ENCODE measurements around the gene MGAT4A. TPM values are rescaled to one million over a fixed set of nuclear protein-coding genes. Genes with fewer than 3 reads are reported as not detected.
"Not testable (repeated sequence)": the region's sequence is repeated elsewhere in the genome, so short reads cannot be mapped to it uniquely, and the experiment has no call there.

Gene MGAT4A
- total RNA-seq, 1 donor from 2014 or later, result 20.6 TPM

DNA sequence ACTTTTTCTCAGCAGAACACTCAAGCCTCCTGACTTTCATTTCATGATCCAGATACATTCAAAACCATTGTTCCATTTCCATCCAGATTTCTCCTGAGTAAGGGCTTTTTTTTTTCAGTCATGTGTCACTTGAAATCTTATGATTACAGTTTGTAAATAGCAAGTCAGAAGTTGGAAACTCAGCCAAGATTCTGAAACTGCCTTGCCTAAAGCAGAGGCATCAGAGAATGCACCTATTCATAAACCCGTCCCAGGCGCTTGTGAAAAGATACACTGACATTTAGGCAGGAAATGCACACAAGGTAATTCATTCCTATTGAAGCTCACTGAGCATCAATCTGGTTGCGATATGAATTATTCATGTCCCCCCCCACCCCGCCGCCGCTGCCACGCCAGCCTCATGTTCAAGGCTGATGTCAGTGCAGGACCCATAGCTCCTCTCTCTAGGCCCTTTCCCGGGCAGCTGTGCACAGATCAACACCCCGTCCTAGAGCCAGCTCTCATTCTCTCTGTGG, 30.4 kb upstream of the MGAT4A start:
- H3K36me3 ChIP-seq, result no peaks in the 10 kb centered on the region
- no peak overlapping the region for H3K27ac ChIP-seq
- no peaks in the 10 kb centered on the region for H3K9me3 ChIP-seq
- H3K4me3 ChIP-seq, result no peak overlapping the region
- intact Hi-C loops (cut with DNase I), result no loop called here
- DNase-seq (ENCODE audit: extremely low spot score in 2 of 2), result no peak
- H3K4me1 ChIP-seq, result peaks cover 21% of the 10 kb centered on the region
- TF ChIP-seq, protein P1, sequence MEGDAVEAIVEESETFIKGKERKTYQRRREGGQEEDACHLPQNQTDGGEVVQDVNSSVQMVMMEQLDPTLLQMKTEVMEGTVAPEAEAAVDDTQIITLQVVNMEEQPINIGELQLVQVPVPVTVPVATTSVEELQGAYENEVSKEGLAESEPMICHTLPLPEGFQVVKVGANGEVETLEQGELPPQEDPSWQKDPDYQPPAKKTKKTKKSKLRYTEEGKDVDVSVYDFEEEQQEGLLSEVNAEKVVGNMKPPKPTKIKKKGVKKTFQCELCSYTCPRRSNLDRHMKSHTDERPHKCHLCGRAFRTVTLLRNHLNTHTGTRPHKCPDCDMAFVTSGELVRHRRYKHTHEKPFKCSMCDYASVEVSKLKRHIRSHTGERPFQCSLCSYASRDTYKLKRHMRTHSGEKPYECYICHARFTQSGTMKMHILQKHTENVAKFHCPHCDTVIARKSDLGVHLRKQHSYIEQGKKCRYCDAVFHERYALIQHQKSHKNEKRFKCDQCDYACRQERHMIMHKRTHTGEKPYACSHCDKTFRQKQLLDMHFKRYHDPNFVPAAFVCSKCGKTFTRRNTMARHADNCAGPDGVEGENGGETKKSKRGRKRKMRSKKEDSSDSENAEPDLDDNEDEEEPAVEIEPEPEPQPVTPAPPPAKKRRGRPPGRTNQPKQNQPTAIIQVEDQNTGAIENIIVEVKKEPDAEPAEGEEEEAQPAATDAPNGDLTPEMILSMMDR (IDR thresholded peaks at IDR 0.05), result no peak
- TF ChIP-seq POLR2A (IDR thresholded peaks at IDR 0.05), result no peak
- TF ChIP-seq POLR2AphosphoS5 (IDR thresholded peaks at IDR 0.05; ENCODE audit: insufficient read depth in 1 of 2, low read depth in 1 of 2), result no peak
- H3K27me3 ChIP-seq, result no peaks in the 10 kb centered on the region

DNA sequence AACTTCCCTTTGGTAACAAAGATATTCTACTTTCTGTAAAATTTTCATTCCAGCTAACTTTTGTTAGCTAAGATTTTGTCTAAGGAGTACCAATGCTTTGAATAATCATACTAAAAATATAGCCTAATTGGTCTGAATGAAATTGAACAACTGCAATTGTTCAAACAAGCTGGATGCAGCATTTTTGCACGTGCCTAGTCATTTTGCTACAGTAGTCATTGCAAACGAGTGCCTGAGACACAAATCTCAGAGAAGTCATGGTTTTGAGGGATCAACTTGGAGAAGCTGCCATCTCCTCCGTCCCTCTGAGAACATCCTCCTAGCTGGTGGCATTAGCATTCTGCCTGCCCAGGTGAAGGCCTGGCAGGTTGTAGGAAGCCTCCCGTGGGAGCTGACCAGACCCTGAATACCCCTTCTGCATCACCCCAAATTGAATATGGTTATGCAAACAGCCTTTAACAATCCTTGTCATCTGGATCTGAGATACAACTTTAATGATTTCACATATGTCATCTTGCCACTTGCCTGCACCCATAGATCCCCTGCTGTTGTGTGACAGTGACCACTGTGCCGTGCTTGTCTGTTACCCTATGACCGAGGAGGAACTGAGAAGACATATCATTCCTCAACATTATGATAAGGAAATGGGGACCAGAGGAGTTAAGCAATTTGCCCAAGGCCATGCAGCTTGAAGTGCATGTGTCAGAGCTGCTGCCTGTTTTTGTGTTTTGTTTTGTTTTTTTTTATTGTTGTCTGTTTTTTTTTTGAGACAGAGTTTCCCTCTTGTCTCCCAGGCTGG, 29.1 kb upstream of the MGAT4A start:
- intact Hi-C loops (cut with DNase I), result no loop called here

DNA sequence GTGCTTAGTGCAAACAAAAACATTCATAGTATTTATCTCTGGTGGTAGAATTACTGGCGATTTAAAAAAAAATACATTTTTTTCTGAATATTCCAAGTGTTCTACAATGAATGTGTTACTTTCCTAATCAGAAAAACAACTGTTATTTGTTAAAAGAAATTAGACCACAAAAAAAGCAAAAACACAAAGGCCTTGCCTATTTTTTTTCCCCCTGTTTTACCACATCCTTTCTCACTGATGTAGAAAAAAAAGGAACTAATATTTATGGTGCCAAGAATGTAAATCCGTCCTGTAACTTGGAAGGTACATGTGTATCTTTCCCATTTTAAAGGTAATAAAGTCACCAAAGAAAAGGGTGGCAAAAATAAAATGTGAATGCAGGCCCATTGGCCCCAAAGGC, 28.4 kb upstream of the MGAT4A start:
- DNase-seq (ENCODE audit: extremely low spot score in 2 of 2), result no peak
- TF ChIP-seq, protein P1 (IDR thresholded peaks at IDR 0.05), result no peak
- no peak for TF ChIP-seq POLR2A (IDR thresholded peaks at IDR 0.05)
- TF ChIP-seq POLR2AphosphoS5 (IDR thresholded peaks at IDR 0.05; ENCODE audit: insufficient read depth in 1 of 2, low read depth in 1 of 2), result no peak
- no peak overlapping the region for H3K27ac ChIP-seq
- no peaks in the 10 kb centered on the region for H3K9me3 ChIP-seq
- intact Hi-C loops (cut with DNase I), result no loop called here
- no peak overlapping the region for H3K4me3 ChIP-seq
- H3K27me3 ChIP-seq, result no peaks in the 10 kb centered on the region
- H3K36me3 ChIP-seq, result no peaks in the 10 kb centered on the region
- peaks cover 21% of the 10 kb centered on the region for H3K4me1 ChIP-seq

More for the DNA sequence above, 29.1 kb upstream of the MGAT4A start:
- Histone ChIP-seq H3K27me3 (no peaks in the 10 kb centered on the region), H3K9me3 (no peaks in the 10 kb centered on the region), H3K36me3 (no peaks in the 10 kb centered on the region), H3K27ac (no peak overlapping the region), H3K4me3 (no peak overlapping the region), H3K4me1 (peaks cover 21% of the 10 kb centered on the region)
- no peak for TF ChIP-seq POLR2A (IDR thresholded peaks at IDR 0.05)
- no peak for TF ChIP-seq POLR2AphosphoS5 (IDR thresholded peaks at IDR 0.05; ENCODE audit: insufficient read depth in 1 of 2, low read depth in 1 of 2)
- TF ChIP-seq, protein P1 (IDR thresholded peaks at IDR 0.05), result no peak
- DNase-seq (ENCODE audit: extremely low spot score in 2 of 2), result no peak

DNA sequence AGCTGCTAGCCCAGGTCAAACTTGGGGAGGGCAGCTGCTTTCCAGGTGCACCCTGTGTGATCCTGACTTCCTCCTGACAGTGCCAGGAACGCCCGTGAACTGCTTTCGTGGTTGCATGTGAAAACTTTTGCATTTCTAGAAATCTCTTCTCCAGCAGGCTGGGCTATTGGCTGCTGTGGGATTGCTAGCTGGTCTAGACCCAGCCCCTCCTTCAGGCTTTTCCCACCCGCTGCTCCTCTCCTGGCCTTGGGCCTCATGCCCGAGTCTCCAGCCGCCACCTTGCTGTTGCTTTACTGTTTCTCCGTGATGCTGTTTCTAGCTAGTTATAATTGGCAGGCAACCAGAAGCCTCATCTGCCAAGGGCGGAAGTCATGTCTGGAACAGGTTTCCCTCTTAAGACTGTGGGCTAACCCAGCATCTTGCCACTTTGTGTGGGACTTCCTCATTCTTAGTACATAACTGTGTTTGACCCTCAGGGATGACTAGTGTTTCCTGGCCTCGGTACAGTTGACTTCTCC, 27.0 kb upstream of the MGAT4A start:
- TF ChIP-seq POLR2A (IDR thresholded peaks at IDR 0.05) (no peak), POLR2AphosphoS5 (IDR thresholded peaks at IDR 0.05; ENCODE audit: insufficient read depth in 1 of 2, low read depth in 1 of 2) (peak; percentile 55 to 86)
- Histone ChIP-seq H3K27me3 (no peaks in the 10 kb centered on the region), H3K36me3 (no peaks in the 10 kb centered on the region), H3K4me1 (peaks cover 21% of the 10 kb centered on the region), H3K27ac (no peak overlapping the region), H3K9me3 (no peaks in the 10 kb centered on the region), H3K4me3 (no peak overlapping the region)
- intact Hi-C loops (cut with DNase I), result no loop called here
- DNase-seq (ENCODE audit: extremely low spot score in 2 of 2), result no peak

DNA sequence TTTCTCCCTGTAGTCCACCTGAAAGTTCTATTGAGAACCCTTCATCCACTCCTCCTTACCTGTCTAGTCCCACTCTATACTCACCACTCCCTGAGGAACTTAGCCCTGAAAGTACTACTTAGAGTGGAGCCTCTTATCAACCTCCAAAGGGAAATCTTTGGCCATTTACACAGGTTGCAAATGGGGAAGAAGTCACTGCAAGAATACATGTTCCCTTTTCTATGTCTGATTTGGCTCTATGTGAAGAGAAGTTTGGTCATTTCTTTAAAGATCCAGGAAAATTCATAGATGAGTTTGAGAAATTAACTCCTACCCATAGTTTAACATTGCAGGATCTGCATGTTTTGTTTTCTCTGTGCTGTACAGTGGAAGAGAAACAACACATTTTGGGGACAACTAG, 22.9 kb upstream of the MGAT4A start:
- H3K36me3 ChIP-seq, result no peaks in the 10 kb centered on the region
- no peak overlapping the region for H3K27ac ChIP-seq
- no peaks in the 10 kb centered on the region for H3K27me3 ChIP-seq
- intact Hi-C loops (cut with DNase I), result no loop called here
- no peak overlapping the region for H3K4me3 ChIP-seq
- no peak for DNase-seq (ENCODE audit: extremely low spot score in 2 of 2)
- TF ChIP-seq, protein P1 (IDR thresholded peaks at IDR 0.05), result no peak
- no peak for TF ChIP-seq POLR2A (IDR thresholded peaks at IDR 0.05)
- TF ChIP-seq POLR2AphosphoS5 (IDR thresholded peaks at IDR 0.05; ENCODE audit: insufficient read depth in 1 of 2, low read depth in 1 of 2), result no peak
- H3K9me3 ChIP-seq, result no peaks in the 10 kb centered on the region
- H3K4me1 ChIP-seq, result peaks cover 19% of the 10 kb centered on the region

DNA sequence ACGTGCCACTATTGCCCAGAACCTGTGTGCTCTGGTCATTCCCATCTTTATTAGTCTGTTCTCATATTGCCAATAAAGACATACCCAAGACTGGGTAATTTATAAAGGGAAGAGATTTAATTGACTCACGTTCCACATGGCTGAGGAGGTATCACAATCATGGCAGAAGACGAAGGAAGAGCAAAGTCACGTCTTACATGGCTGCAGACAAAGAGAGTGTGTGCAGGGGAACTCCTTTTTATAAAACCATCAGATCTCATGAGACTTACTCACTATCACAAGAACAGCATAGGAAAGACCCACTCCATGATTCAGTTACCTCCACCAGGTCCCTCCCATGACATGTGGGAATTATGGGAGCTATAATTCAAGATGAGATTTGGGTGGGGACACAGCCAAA, 21.8 kb upstream of the MGAT4A start:
- intact Hi-C loops (cut with DNase I); H3K27ac ChIP-seq; DNase-seq (ENCODE audit: extremely low spot score in 2 of 2); H3K36me3 ChIP-seq; H3K4me3 ChIP-seq; H3K4me1 ChIP-seq; H3K9me3 ChIP-seq; H3K27me3 ChIP-seq: not testable (repeated sequence)

Measured in vagina (tissue), 2 donors.